GM18520 (cell line): Measurements from ENCODE around the gene MUC2.

Experiments
- ATAC-seq: cut with Tn5 transposase; IDR thresholded peaks from one replicate; pipeline ENCODE4 v1.9.1; 2021; ENCODE audit not compliant: unreplicated experiment

Gene MUC2

GRCh38 chr11:1118755-1119603 lies 44.3 kb downstream of the MUC2 start:
- no peak for ATAC-seq

GRCh38 chr11:1119604-1120146 lies 45.0 kb downstream of the MUC2 start:
- ATAC-seq: no peak

- no peak for ATAC-seq
Measured at GRCh38 chr11:1120532-1121330, 46.1 kb downstream of the MUC2 start.

- ATAC-seq: no peak
Measured at GRCh38 chr11:1121331-1121812, 46.7 kb downstream of the MUC2 start.

GRCh38 chr11:1121813-1122663 lies 47.4 kb downstream of the MUC2 start:
- ATAC-seq: no peak

- ATAC-seq: no peak
Measured at GRCh38 chr11:1122664-1123002, 48.0 kb downstream of the MUC2 start.

- no peak for ATAC-seq
Measured at GRCh38 chr11:1123970-1124369, 49.3 kb downstream of the MUC2 start.
